Effector memory CD8-positive, alpha-beta T cell (primary cell): Measurements from ENCODE around the gene CSTB.

Experiments
- ATAC-seq: fragments of 150-1000 bp; cut with Tn5 transposase; replicated peaks from 2 replicates; pipeline ENCODE4 v1.10.0; 2021; ENCODE audit warnings: mild to moderate bottlenecking, moderate library complexity
- DNase-seq, 3 experiments: peaks; one replicate each; pipeline ENCODE4 v3.0.0; 2021
- H3K27ac Mint-ChIP-seq, 2 donors: one replicate each; pipeline ENCODE4 v1.8.0; 2022; ENCODE audit warnings: mild to moderate bottlenecking in 2 of 2, mixed read lengths in 2 of 2, moderate library complexity in 2 of 2
- H3K27me3 Mint-ChIP-seq, 2 donors: one replicate each; pipeline ENCODE4 v1.8.0; 2022; ENCODE audit warnings: mixed read lengths in 2 of 2
- H3K36me3 Mint-ChIP-seq: one replicate; pipeline ENCODE4 v1.8.0; 2022; ENCODE audit warnings: mild to moderate bottlenecking, moderate library complexity, mixed read lengths; ENCODE audit not compliant: insufficient read depth
- H3K4me1 Mint-ChIP-seq, 2 donors: one replicate each; pipeline ENCODE4 v1.8.0; 2022; ENCODE audit warnings: low read depth in 2 of 2, mixed read lengths in 2 of 2
- H3K4me3 Mint-ChIP-seq, 2 donors: one replicate each; pipeline ENCODE4 v1.8.0; 2022; ENCODE audit warnings: mild to moderate bottlenecking in 2 of 2, mixed read lengths in 2 of 2, moderate library complexity in 2 of 2
- H3K9me3 Mint-ChIP-seq, 2 donors: one replicate each; pipeline ENCODE4 v1.8.0; 2022; ENCODE audit warnings: mixed read lengths in 2 of 2

Gene CSTB

DNA sequence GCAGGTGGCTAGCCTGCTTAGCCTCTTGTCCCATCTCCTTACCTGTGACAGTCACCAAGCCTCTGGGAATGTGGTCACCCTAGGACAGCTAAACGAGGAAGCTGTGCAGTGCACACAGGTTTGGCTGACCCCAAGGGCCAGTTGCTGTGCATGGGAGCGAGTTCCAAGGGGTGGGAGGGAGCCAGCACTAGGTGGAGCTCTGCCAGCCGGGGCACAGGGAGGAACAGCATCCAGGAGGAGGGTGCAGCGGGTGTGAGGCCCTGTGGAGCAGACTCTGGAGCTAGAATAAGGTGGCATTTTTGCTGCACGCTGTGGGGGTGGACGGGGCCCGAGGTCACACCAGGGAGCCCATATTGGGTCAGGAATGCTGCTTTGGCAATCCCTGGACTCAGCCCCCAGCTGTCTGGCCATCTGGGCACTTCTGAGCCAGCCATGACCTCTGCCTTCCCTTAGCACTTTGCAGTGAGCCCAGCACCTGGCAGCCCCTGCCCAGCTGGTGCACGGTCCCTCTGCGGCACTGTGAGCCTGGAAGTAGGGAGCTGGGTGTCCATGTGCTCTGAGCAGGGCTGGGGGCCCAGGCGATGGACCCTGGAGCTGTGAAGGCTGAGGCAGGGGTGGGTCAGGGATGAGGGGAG is 48.5 kb downstream of the CSTB start:
- peaks cover 47% of the 10 kb centered on the region for H3K36me3 Mint-ChIP-seq
- DNase-seq (no peak), ATAC-seq (no peak)
- no peaks in the 10 kb centered on the region for H3K9me3 Mint-ChIP-seq
- peaks cover 35% of the 10 kb centered on the region in 2 donors for H3K4me1 Mint-ChIP-seq
- no peaks in the 10 kb centered on the region for H3K27me3 Mint-ChIP-seq
- peak overlapping the region; percentile 95 for H3K27ac Mint-ChIP-seq
- H3K4me3 Mint-ChIP-seq, result peak overlapping the region; percentile 86 to 88

DNA sequence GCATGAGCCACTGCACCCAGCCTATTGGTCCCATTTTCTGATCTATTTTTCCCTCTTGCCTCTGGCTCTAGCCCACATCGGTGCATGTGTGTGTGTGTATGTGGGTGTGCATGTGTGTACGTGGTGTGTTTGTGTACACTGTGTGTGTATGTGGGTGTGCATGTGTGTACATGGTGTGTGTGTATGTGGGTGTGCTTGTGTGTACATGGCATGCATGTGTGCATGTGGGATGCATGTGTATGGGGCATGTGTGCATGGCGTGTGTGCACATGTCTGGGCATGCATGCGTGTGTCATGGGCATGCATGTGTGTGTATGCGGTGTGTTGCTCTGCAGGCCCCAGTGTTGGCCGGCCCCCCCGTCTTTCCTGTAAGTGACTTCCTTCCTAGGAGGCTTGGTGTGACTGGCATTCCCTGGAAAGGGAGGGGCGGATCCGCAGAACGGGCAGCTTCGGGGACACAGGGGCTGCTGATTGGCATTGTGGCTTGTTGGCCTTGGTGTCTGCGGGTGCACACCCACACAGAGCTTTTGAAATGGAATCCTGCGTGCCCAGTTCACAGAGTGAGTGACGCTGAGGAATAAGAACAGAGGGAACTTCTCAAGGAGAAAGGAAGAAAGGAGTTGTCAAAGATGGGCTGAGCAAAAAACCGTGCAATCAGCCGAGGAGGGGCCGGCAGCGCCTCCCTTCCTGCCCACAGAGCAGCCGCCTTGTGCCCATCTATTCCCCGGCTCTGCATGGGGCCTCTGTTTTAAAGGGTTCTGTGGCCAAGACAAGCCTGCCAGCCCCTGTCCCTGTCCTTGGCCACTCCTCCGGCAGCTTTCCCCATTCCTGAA is 49.2 kb downstream of the CSTB start:
- ATAC-seq, result no peak
- peak overlapping the region; percentile 86 to 88 for H3K4me3 Mint-ChIP-seq
- H3K27ac Mint-ChIP-seq, result peak overlapping the region; percentile 95
- no peak for DNase-seq
- peaks cover 47% of the 10 kb centered on the region for H3K36me3 Mint-ChIP-seq
- H3K27me3 Mint-ChIP-seq, result no peaks in the 10 kb centered on the region
- peaks cover 38 to 41% of the 10 kb centered on the region in 2 donors for H3K4me1 Mint-ChIP-seq
- no peaks in the 10 kb centered on the region for H3K9me3 Mint-ChIP-seq
